A549 treated with DMSO at 1 μM for 4 hours (cell line): Measurements from ENCODE around the gene KRT36. TPM values are rescaled to one million over a fixed set of nuclear protein-coding genes. Genes with fewer than 3 reads are reported as not detected.

ENCODE experiments used
- total RNA-seq: library from RNA; stranded (reverse); fragments of 200-300 nt; extraction: Qiagen RNA extraction; gene quantifications from 5 replicates; pipeline ENCODE4 v1.2.3, GENCODE V29; 2022; ENCODE audit warnings: low read depth

KRT36 gene
- not detected in 5 replicates for total RNA-seq

GRCh38 chr17:41489531-41489930 lies at the start of gene KRT36:
KRT36 (minus strand) TSS chr17:41489910; CDS start chr17:41489864, 46 bp downstream.

GRCh38 chr17:41518789-41519449 lies 29.2 kb upstream of the KRT36 start, which contains the start of gene KRT15:
KRT15 (minus strand) TSS chr17:41518890; CDS start chr17:41518827, 63 bp downstream.

GRCh38 chr17:41505007-41505808 lies 15.5 kb upstream of the KRT36 start, which contains the start of gene KRT13:
KRT13 (minus strand) TSS chr17:41505612; CDS start chr17:41505550, 62 bp downstream.

GRCh38 chr17:41481036-41481435 lies 8.7 kb downstream of the KRT36 start, which contains the start of gene KRT35:
KRT35 (minus strand) TSS chr17:41481151; CDS start chr17:41481097, 54 bp downstream.

GRCh38 chr17:41466988-41467387 lies 22.7 kb downstream of the KRT36 start, which contains the start of gene KRT32:
KRT32 (minus strand) TSS chr17:41467386; CDS start chr17:41467325, 61 bp downstream.

GRCh38 chr17:41440531-41441033 lies 49.1 kb downstream of the KRT36 start, which contains the start of gene KRT38:
KRT38 (minus strand) TSS chr17:41440983; CDS start chr17:41440921, 62 bp downstream.

Other genes starting within 250 kb of the KRT36 start
- not detected in 5 replicates for gene KRTAP9-4, start 240.2 kb downstream of the KRT36 start, total RNA-seq
- not detected in 5 replicates for gene KRTAP9-9, start 234.5 kb downstream of the KRT36 start, total RNA-seq
- not detected in 5 replicates for gene KRTAP9-6, start 224.5 kb downstream of the KRT36 start, total RNA-seq
- not detected in 5 replicates for gene KRTAP9-7, start 214.2 kb downstream of the KRT36 start, total RNA-seq
- gene KRTAP29-1, start 187.1 kb downstream of the KRT36 start, total RNA-seq, result not detected in 5 replicates
- gene KRTAP16-1, start 180.6 kb downstream of the KRT36 start, total RNA-seq, result not detected in 5 replicates
- gene KRTAP17-1, start 174.2 kb downstream of the KRT36 start, total RNA-seq, result not detected in 5 replicates
- gene KRT33A, start 139.1 kb downstream of the KRT36 start, total RNA-seq, result not detected in 5 replicates
- 0.07 to 0.28 TPM (median 0.15 TPM) in 3 of 5 replicates, not detected in the others for gene KRT33B, start 120.1 kb downstream of the KRT36 start, total RNA-seq
- 0.29 to 0.53 TPM (median 0.49 TPM) in 5 replicates for gene KRT34, start 107.6 kb downstream of the KRT36 start, total RNA-seq
- gene KRT31, start 92.3 kb downstream of the KRT36 start, total RNA-seq, result not detected in 5 replicates
- not detected in 5 replicates for gene KRT37, start 65.3 kb downstream of the KRT36 start, total RNA-seq
- not detected in 5 replicates for gene KRT38, start 48.9 kb downstream of the KRT36 start, total RNA-seq
- not detected in 5 replicates for gene KRT32, start 22.5 kb downstream of the KRT36 start, total RNA-seq
- not detected in 5 replicates for gene KRT35, start 8.8 kb downstream of the KRT36 start, total RNA-seq
- 0.08 to 0.19 TPM (median 0.16 TPM) in 4 of 5 replicates, not detected in the other for gene KRT13, start 15.7 kb upstream of the KRT36 start, total RNA-seq
- gene KRT15, start 29.0 kb upstream of the KRT36 start, total RNA-seq, result 2.6 to 6.5 TPM (median 5.1 TPM) in 5 replicates
- 41.3 to 68.5 TPM (median 54.7 TPM) in 5 replicates for gene KRT19, start 38.4 kb upstream of the KRT36 start, total RNA-seq
- not detected in 5 replicates for gene KRT9, start 82.1 kb upstream of the KRT36 start, total RNA-seq
- gene KRT14, start 97.0 kb upstream of the KRT36 start, total RNA-seq, result 0.08 to 0.36 TPM (median 0.15 TPM) in 4 of 5 replicates, not detected in the other
- gene KRT16, start 122.9 kb upstream of the KRT36 start, total RNA-seq, result 0.27 to 0.88 TPM (median 0.77 TPM) in 5 replicates
- gene KRT17, start 134.7 kb upstream of the KRT36 start, total RNA-seq, result 0.81 to 1.3 TPM (median 0.97 TPM) in 5 replicates
- 1,132 to 1,691 TPM (median 1,434 TPM) in 5 replicates for gene EIF1, start 199.0 kb upstream of the KRT36 start, total RNA-seq
- 0.23 to 0.57 TPM (median 0.26 TPM) in 3 of 5 replicates, not detected in the others for gene GAST, start 222.4 kb upstream of the KRT36 start, total RNA-seq
- 1.1 to 2.1 TPM (median 1.7 TPM) in 5 replicates for gene HAP1, start 244.7 kb upstream of the KRT36 start, total RNA-seq